ENCODE data around the gene SIRT3.
A peak's percentile ranks its signal among the peaks of the same experiment; 100 is the strongest.

The SIRT3 gene

DNA sequence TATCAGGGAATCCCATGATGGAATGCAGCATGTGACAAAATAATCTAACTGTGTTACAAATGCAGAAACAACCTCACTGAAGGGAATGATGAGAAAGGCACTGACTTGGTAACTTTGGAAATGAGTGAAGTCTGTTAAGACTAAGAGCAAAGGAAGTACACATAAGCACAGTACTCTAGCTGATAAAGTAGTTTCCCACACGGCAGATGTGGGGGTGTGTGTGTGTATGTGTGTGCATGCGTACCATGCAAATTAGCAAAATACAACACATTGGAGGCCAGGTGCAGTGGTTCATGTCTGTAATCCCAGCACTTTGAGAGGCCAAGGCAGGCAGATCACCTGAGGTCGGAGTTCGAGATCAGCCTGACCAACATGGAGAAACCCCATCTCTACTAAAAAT is 25.5 kb upstream of the SIRT3 start:
- no peak for TF ChIP-seq MYC (IDR thresholded peaks at IDR 0.05; ENCODE audit: low read depth, low read length)
- TF ChIP-seq, protein P1, sequence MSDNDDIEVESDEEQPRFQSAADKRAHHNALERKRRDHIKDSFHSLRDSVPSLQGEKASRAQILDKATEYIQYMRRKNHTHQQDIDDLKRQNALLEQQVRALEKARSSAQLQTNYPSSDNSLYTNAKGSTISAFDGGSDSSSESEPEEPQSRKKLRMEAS (IDR thresholded peaks at IDR 0.05; ENCODE audit: low read depth, low read length) = no peak
- no peak for TF ChIP-seq POLR2A (IDR thresholded peaks at IDR 0.05; ENCODE audit: extremely low read depth, insufficient read length)
- TF ChIP-seq, protein P2, sequence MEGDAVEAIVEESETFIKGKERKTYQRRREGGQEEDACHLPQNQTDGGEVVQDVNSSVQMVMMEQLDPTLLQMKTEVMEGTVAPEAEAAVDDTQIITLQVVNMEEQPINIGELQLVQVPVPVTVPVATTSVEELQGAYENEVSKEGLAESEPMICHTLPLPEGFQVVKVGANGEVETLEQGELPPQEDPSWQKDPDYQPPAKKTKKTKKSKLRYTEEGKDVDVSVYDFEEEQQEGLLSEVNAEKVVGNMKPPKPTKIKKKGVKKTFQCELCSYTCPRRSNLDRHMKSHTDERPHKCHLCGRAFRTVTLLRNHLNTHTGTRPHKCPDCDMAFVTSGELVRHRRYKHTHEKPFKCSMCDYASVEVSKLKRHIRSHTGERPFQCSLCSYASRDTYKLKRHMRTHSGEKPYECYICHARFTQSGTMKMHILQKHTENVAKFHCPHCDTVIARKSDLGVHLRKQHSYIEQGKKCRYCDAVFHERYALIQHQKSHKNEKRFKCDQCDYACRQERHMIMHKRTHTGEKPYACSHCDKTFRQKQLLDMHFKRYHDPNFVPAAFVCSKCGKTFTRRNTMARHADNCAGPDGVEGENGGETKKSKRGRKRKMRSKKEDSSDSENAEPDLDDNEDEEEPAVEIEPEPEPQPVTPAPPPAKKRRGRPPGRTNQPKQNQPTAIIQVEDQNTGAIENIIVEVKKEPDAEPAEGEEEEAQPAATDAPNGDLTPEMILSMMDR (IDR thresholded peaks at IDR 0.05; ENCODE audit: low read depth, low read length) = no peak
- DNase-seq (ENCODE audit: low read depth) = no peak

DNA sequence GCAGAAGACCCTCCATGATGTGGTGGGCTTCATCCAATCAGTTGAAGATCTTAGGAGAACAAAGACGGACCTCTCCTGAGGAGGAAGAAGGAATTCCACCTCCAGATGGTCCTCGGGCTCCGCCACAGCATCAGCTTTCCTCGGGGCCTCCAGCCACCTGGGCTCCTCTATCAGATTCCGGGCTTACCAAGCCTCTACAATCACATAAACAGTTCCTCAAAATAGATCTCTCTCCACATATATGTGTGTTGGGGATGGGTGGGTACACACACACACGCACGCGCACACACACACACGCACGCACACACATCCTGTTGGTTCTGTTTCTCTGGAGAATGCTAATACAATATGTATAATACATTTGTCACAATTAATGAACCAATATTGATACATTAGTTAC is 23.3 kb upstream of the SIRT3 start:
- no peak for DNase-seq (ENCODE audit: low read depth)
- TF ChIP-seq, protein P2 (IDR thresholded peaks at IDR 0.05; ENCODE audit: low read depth, low read length) = no peak
- TF ChIP-seq, protein P1 (IDR thresholded peaks at IDR 0.05; ENCODE audit: low read depth, low read length) = no peak
- TF ChIP-seq POLR2A (IDR thresholded peaks at IDR 0.05; ENCODE audit: extremely low read depth, insufficient read length) (no peak), MYC (IDR thresholded peaks at IDR 0.05; ENCODE audit: low read depth, low read length) (no peak)
- no peak overlapping the region for H3K4me3 ChIP-seq (ENCODE audit: low read depth, low read length)

More for the DNA sequence above, 25.5 kb upstream of the SIRT3 start:
- no peak overlapping the region for H3K4me3 ChIP-seq (ENCODE audit: low read depth, low read length)

DNA sequence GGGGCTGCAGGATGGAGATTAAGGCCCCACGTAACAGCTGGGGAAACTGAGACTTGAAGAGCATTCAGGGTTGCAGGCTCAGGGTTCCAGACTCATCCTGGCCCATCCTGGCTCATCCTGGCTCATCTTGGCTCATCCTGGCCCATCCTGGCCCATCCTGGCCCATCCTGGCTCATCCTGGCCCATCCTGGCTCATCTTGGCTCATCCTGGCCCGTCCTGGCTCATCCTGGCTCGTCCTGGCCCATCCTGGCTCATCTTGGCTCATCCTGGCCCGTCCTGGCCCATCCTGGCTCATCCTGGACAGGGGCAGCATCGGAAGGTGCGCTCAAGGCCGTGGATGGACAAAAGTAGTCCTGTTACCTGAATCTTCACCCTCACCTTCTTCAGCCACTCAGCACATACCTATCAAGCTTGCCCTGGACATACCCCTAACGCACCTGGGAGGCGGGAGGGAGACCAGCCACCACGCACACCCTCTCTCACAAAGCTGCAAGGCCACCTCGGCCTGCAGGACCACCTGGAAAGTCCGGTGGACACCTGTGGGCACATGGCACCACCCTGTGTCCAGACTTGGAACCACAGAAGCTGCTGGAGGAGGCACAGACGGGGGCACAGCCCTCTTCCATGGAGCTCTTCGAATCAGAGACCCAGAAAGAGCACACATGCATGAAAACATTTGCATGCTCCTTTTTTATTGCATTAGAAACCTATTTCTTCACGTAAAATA is 21.8 kb upstream of the SIRT3 start:
- H3K4me3 ChIP-seq (ENCODE audit: low read depth, low read length) = no peak overlapping the region
- DNase-seq (ENCODE audit: low read depth) = peak; percentile 22
- no peak for TF ChIP-seq POLR2A (IDR thresholded peaks at IDR 0.05; ENCODE audit: extremely low read depth, insufficient read length)
- TF ChIP-seq, protein P2 (IDR thresholded peaks at IDR 0.05; ENCODE audit: low read depth, low read length) = no peak
- TF ChIP-seq, protein P1 (IDR thresholded peaks at IDR 0.05; ENCODE audit: low read depth, low read length) = no peak
- TF ChIP-seq MYC (IDR thresholded peaks at IDR 0.05; ENCODE audit: low read depth, low read length) = no peak

DNA sequence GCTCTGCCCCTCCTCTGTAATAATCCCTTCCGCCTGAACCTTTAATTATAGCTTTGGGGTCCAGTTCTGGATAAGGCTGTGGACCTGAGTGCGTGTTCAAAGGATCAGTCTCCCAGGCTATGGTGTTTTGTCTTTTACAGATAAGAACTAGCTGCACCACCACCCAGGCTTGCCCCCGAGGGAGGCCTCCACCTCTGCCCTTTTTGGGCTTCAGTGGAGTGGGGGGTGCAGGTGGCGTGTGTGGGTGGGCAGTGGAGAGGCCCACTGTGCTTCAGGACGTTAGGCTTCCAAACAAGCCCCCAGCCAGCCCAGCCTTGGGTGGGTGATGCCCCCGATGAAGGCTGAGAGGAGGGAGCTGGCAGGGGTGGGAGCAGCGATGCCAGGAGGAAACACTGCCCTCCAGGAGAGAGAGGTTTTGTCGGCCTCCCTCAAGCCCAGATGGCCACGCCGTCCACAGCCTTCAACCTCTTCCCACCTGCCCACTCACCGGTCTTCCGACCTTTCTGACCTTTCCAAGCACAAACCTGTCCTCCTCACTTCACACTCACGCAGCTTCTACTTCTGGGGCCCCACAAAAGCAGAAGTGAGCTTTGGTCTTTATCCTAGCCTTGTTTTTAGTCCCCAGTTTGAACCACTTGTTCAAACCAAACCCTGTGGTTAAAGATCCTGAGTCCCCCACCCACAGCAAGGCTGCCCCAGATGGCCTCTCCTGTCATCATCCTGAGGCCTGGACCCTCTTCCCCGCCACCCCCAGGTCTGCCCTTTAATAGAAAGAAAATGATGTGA is 21.0 kb upstream of the SIRT3 start:
- DNase-seq (ENCODE audit: low read depth) = peak; percentile 48
- H3K4me3 ChIP-seq (ENCODE audit: low read depth, low read length) = no peak overlapping the region
- TF ChIP-seq POLR2A (IDR thresholded peaks at IDR 0.05; ENCODE audit: extremely low read depth, insufficient read length) (no peak), MYC (IDR thresholded peaks at IDR 0.05; ENCODE audit: low read depth, low read length) (no peak)
- TF ChIP-seq, protein P2 (IDR thresholded peaks at IDR 0.05; ENCODE audit: low read depth, low read length) = no peak
- TF ChIP-seq, protein P1 (IDR thresholded peaks at IDR 0.05; ENCODE audit: low read depth, low read length) = no peak

DNA sequence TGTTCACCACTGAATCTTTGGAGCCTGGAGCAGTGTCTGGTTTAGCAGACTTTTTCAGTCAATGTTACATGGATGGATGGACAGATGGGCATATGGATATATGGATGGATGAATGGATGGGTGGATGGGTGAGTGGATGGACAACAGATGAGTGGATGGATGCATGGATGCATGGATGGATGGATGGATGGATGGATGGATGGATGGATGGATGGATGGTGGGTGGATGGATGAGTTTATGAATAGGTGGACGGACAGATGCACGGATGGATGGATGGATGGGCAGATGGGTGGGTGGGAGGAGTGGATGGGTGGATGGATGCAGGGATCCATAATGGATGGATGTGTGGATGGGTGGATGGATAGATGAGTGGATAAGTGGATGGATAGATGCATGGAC is 19.7 kb upstream of the SIRT3 start:
- DNase-seq (ENCODE audit: low read depth) = no peak
- no peak for TF ChIP-seq POLR2A (IDR thresholded peaks at IDR 0.05; ENCODE audit: extremely low read depth, insufficient read length)
- no peak for TF ChIP-seq MYC (IDR thresholded peaks at IDR 0.05; ENCODE audit: low read depth, low read length)
- TF ChIP-seq, protein P2 (IDR thresholded peaks at IDR 0.05; ENCODE audit: low read depth, low read length) = no peak
- H3K4me3 ChIP-seq (ENCODE audit: low read depth, low read length) = no peak overlapping the region

Data from NB4 (cell line).